Lower leg skin (tissue), 4 donors: ENCODE measurements around the gene CD83. TPM values are rescaled to one million over a fixed set of nuclear protein-coding genes. Genes with fewer than 3 reads are reported as not detected.

Source experiments
- DNase-seq, 2 donors: peaks; one replicate each; pipeline ENCODE4 v3.0.0-alpha.2; 2019; ENCODE audit warnings: low spot score in 2 of 2
- H3K4me3 ChIP-seq: fragments of 200-600 bp; sonication (generic); 2 replicates; pipeline ENCODE4 v1.5.1; 2017; ENCODE audit warnings: mild to moderate bottlenecking, low read depth; ENCODE audit not compliant: poor library complexity, severe bottlenecking
- POLR2A ChIP-seq, 2 donors: fragments of 450-650 bp; IDR thresholded peaks; one replicate each; pipeline ENCODE4 v1.6.1; 2016 to 2017; ENCODE audit warnings: antibody characterized with exemption in 2 of 2, mild to moderate bottlenecking in 1 of 2, moderate library complexity in 1 of 2
- WGBS, 2 donors: methylation state at CpG; one replicate each; pipeline ENCODE4 v1.1.5; 2018; 5-methylcytosine and 5-hydroxymethylcytosine counted together
- intact Hi-C: fragments of 100-400 bp; cut with DNase I; formaldehyde crosslinking; loops from one replicate; pipeline ENCODE4 v1.15.0; 2023; ENCODE audit warnings: low total_unique reads
- total RNA-seq, 4 donors: library from RNA; depleted of rRNA; stranded (reverse); fragments of >200 nt; gene quantifications; one replicate each; pipeline ENCODE4 v1.1.0, GENCODE V29; 2016
- TF ChIP-seq, protein P1 (sequence below), 3 donors: fragments of 450-650 bp; IDR thresholded peaks; one replicate each; pipeline ENCODE4 v1.5.1; 2016; ENCODE audit warnings: antibody characterized with exemption in 3 of 3, mild to moderate bottlenecking in 3 of 3, moderate library complexity in 2 of 3

CD83 gene
- total RNA-seq, 4 donors from 2014 or later = 2.2 to 4.4 (median 3.4) TPM

GRCh38 chr6:14081126-14081525 is 36.4 kb upstream of the CD83 start:
- TF ChIP-seq, protein P1, sequence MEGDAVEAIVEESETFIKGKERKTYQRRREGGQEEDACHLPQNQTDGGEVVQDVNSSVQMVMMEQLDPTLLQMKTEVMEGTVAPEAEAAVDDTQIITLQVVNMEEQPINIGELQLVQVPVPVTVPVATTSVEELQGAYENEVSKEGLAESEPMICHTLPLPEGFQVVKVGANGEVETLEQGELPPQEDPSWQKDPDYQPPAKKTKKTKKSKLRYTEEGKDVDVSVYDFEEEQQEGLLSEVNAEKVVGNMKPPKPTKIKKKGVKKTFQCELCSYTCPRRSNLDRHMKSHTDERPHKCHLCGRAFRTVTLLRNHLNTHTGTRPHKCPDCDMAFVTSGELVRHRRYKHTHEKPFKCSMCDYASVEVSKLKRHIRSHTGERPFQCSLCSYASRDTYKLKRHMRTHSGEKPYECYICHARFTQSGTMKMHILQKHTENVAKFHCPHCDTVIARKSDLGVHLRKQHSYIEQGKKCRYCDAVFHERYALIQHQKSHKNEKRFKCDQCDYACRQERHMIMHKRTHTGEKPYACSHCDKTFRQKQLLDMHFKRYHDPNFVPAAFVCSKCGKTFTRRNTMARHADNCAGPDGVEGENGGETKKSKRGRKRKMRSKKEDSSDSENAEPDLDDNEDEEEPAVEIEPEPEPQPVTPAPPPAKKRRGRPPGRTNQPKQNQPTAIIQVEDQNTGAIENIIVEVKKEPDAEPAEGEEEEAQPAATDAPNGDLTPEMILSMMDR (IDR thresholded peaks at IDR 0.05) = no peak
- no peak for TF ChIP-seq POLR2A (IDR thresholded peaks at IDR 0.05)
- WGBS, 2 donors = 77 to 83% methylated on average over 5 of the region's 5 CpGs
- no peak for DNase-seq

GRCh38 chr6:14082771-14083170 is 34.8 kb upstream of the CD83 start:
- 72% methylated on average over 3 of the region's 3 CpGs for WGBS, 2 donors
- intact Hi-C loops = no loop called here
- H3K4me3 ChIP-seq = no peak overlapping the region
- TF ChIP-seq, protein P1 (IDR thresholded peaks at IDR 0.05) = no peak
- TF ChIP-seq POLR2A (IDR thresholded peaks at IDR 0.05) = no peak
- no peak for DNase-seq

More at GRCh38 chr6:14081126-14081525, 36.4 kb upstream of the CD83 start:
- H3K4me3 ChIP-seq = no peak overlapping the region
- intact Hi-C loops = no loop called here

GRCh38 chr6:14083262-14083661 is 34.3 kb upstream of the CD83 start:
- DNase-seq = no peak
- WGBS, 2 donors = 87 to 88% methylated on average over 3 of the region's 3 CpGs
- H3K4me3 ChIP-seq = no peak overlapping the region
- intact Hi-C loops = no loop called here
- TF ChIP-seq, protein P1 (IDR thresholded peaks at IDR 0.05) = no peak
- no peak for TF ChIP-seq POLR2A (IDR thresholded peaks at IDR 0.05)

DNA sequence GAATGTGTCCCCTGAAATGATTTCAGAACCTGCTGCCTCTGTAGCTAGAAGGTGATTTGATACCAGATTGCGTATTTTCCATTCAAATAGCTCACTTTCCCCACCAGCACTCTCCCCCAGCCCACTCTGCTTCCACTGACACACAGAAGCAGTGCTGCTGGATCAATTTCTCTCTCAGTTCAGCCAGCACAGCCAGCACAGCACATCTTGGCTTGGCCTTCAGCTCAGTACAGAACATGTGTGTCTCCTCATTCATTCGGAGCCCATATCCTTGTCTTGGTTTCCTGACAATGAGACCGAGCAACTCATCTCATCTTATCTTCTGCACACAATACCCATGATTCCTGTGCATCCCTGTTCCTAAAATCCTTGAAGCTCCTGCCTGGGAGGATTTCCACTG is 33.8 kb upstream of the CD83 start:
- intact Hi-C loops = no loop called here
- DNase-seq = no peak
- 74 to 83% methylated on average over 3 of the region's 3 CpGs for WGBS, 2 donors
- no peak overlapping the region for H3K4me3 ChIP-seq
- no peak for TF ChIP-seq POLR2A (IDR thresholded peaks at IDR 0.05)
- TF ChIP-seq, protein P1 (IDR thresholded peaks at IDR 0.05) = no peak

GRCh38 chr6:14084388-14084787 is 33.2 kb upstream of the CD83 start:
- TF ChIP-seq, protein P1 (IDR thresholded peaks at IDR 0.05) = no peak
- no peak for TF ChIP-seq POLR2A (IDR thresholded peaks at IDR 0.05)
- 94 to 95% methylated on average over 11 of the region's 11 CpGs for WGBS, 2 donors
- no peak overlapping the region for H3K4me3 ChIP-seq
- no peak for DNase-seq
- intact Hi-C loops = no loop called here

- 93 to 94% methylated on average over 5 of the region's 5 CpGs for WGBS, 2 donors
- no peak overlapping the region for H3K4me3 ChIP-seq
- TF ChIP-seq, protein P1 (IDR thresholded peaks at IDR 0.05) = no peak
- TF ChIP-seq POLR2A (IDR thresholded peaks at IDR 0.05) = no peak
- intact Hi-C loops = no loop called here
- no peak for DNase-seq
Measured at GRCh38 chr6:14085176-14085787, 32.3 kb upstream of the CD83 start.
